HepG2 (cell line): ENCODE measurements around the gene ZNF189. TPM values are rescaled to one million over a fixed set of nuclear protein-coding genes. Genes with fewer than 3 reads are reported as not detected.

Experiments used
- ETV6 ChIP-seq: sonication (generic); formaldehyde crosslinking; conservative IDR thresholded peaks from 2 replicates; pipeline ENCODE4 v1.4.0; 2020; ENCODE audit warnings: missing genetic modification reagents
- FOXC1 ChIP-seq: sonication (generic); formaldehyde crosslinking; IDR thresholded peaks from 2 replicates; pipeline ENCODE4 v1.8.0; 2022; ENCODE audit warnings: mild to moderate bottlenecking, missing genetic modification reagents, borderline replicate concordance
- HMG20B ChIP-seq: conservative IDR thresholded peaks from 2 replicates; pipeline ENCODE4 v1.6.1; 2016; ENCODE audit warnings: missing genetic modification reagents, missing compliant biosample characterization
- HNF1A ChIP-seq, 2 experiments: sonication (generic) in 1 of 2; formaldehyde crosslinking in 1 of 2; IDR thresholded peaks; 2 replicates each; pipeline versions ENCODE4 v1.4.0 to v1.6.1; 2016 to 2020; ENCODE audit warnings: borderline replicate concordance in 1 of 2, low read depth in 1 of 2, mild to moderate bottlenecking in 1 of 2, missing genetic modification reagents in 1 of 2
- HOXA3 ChIP-seq: sonication (generic); formaldehyde crosslinking; IDR thresholded peaks from 2 replicates; pipeline ENCODE4 v1.5.0; 2020; ENCODE audit warnings: missing genetic modification reagents
- SOX13 ChIP-seq, 3 experiments: fragments of 450-650 bp in 1 of 3; sonication (generic) in 1 of 3; formaldehyde crosslinking in 1 of 3; IDR thresholded peaks in 2 of 3; conservative IDR thresholded peaks in 1 of 3; 2 replicates each; pipeline versions ENCODE4 v1.5.0 to v1.6.1; 2016 to 2020; ENCODE audit warnings: antibody characterized with exemption in 1 of 3, mild to moderate bottlenecking in 1 of 3, missing compliant biosample characterization in 1 of 3, missing genetic modification reagents in 1 of 3, moderate library complexity in 1 of 3
- THAP9 ChIP-seq: sonication (generic); formaldehyde crosslinking; IDR thresholded peaks from 2 replicates; pipeline ENCODE4; 2020; ENCODE audit warnings: missing genetic modification reagents, mild to moderate bottlenecking, borderline replicate concordance
- U2AF1 ChIP-seq: fragments of 200-400 bp; formaldehyde crosslinking; optimal IDR thresholded peaks from 2 replicates; pipeline ENCODE3; 2017; ENCODE audit warnings: mild to moderate bottlenecking, low read depth, low read length
- ZNF318 ChIP-seq: sonication (generic); formaldehyde crosslinking; IDR thresholded peaks from 2 replicates; pipeline ENCODE4 v1.4.0; 2020; ENCODE audit warnings: mild to moderate bottlenecking, missing genetic modification reagents
- ZNF577 ChIP-seq: sonication (generic); formaldehyde crosslinking; IDR thresholded peaks from 2 replicates; pipeline ENCODE4 v1.4.0; 2020; ENCODE audit warnings: mild to moderate bottlenecking, low read depth, missing genetic modification reagents, borderline replicate concordance
- ZNF784 ChIP-seq: sonication (generic); formaldehyde crosslinking; IDR thresholded peaks from 2 replicates; pipeline ENCODE4 v1.5.1; 2020; ENCODE audit warnings: missing genetic modification reagents, mild to moderate bottlenecking, borderline replicate concordance
- polyA plus RNA-seq, 8 experiments: library from polyadenylated mRNA; depleted of rRNA in 3 of 8; stranded (reverse) in 7 of 8; unstranded in 1 of 8; fragments of >200 nt; fragmentation: Illumina TruSeq in 4 of 8; extraction: Trizol in 4 of 8; gene quantifications; 2 replicates each; pipeline versions ENCODE4 v1.2.1 to v1.2.3, GENCODE V29; 2011 to 2016; ENCODE audit warnings: low read depth in 4 of 8, missing spikeins in 1 of 8, mixed read lengths in 1 of 8; ENCODE audit not compliant: insufficient read depth in 1 of 8
- total RNA-seq, 5 experiments: library from RNA; depleted of rRNA; stranded (reverse); fragments of >200 nt; fragmentation: Illumina TruSeq; extraction: Trizol; gene quantifications; 2 replicates each; pipeline ENCODE4 v1.2.3, GENCODE V29; 2016; ENCODE audit warnings: low read depth in 1 of 5

The ZNF189 gene
- total and polyA plus RNA-seq, 2 of the 13 experiments (the other 11 are each of a cell fraction or from before 2014, with no cell fraction given): 8.4 to 50.0 TPM

- TF ChIP-seq SOX13 (IDR thresholded peaks at IDR 0.05): no peak
- peak in 1 of 2 experiments; percentile 49; a peak in 1 of 4 replicates for TF ChIP-seq SOX13 (CRISPR knock-in tag; conservative IDR thresholded peaks at IDR 0.05 in 1 of 2, IDR thresholded peaks at IDR 0.05 in 1 of 2)
- no peak for TF ChIP-seq U2AF1
- no peak for TF ChIP-seq HNF1A (IDR thresholded peaks at IDR 0.05; ENCODE audit: low read depth)
- TF ChIP-seq HNF1A (CRISPR knock-in tag; IDR thresholded peaks at IDR 0.05; ENCODE audit: borderline replicate concordance): peak; percentile 37; the same call in 1 of the 2 replicates
- TF ChIP-seq ETV6 (CRISPR knock-in tag): no peak
- TF ChIP-seq HMG20B (CRISPR knock-in tag): no peak
- TF ChIP-seq ZNF318: no peak
- TF ChIP-seq ZNF784 (CRISPR knock-in tag): peak; percentile 24; the same call in 1 of the 2 replicates
- TF ChIP-seq THAP9 (CRISPR knock-in tag): no peak
- peak; percentile 36; the same call in 1 of the 2 replicates for TF ChIP-seq HOXA3
- TF ChIP-seq ZNF577 (CRISPR knock-in tag): no peak
- no peak for TF ChIP-seq FOXC1 (CRISPR knock-in tag)
These were observed 39.2 kb downstream of the ZNF189 start (continued) for GRCh38 chr9:101437806-101438232.
